HG03025 (cell line): Measurements from ENCODE around the gene INPP5J.

Experiments
- ATAC-seq: cut with Tn5 transposase; IDR thresholded peaks from one replicate; pipeline ENCODE4 v1.9.1; 2021; ENCODE audit warnings: mild to moderate bottlenecking, moderate library complexity; ENCODE audit not compliant: unreplicated experiment, low FRiP score

The INPP5J gene

GRCh38 chr22:31122196-31122531 lies 602 bp upstream of the INPP5J start:
- no peak for ATAC-seq

GRCh38 chr22:31123292-31123602 lies 481 bp downstream of the INPP5J start:
- ATAC-seq, result no peak

- no peak for ATAC-seq
Observed at GRCh38 chr22:31124290-31124689, 1.5 kb downstream of the INPP5J start.

- ATAC-seq, result no peak
Observed at GRCh38 chr22:31124811-31125465, 2.2 kb downstream of the INPP5J start.

- ATAC-seq, result no peak
Observed at GRCh38 chr22:31125521-31126117, 2.9 kb downstream of the INPP5J start.

- ATAC-seq, result no peak
Observed at GRCh38 chr22:31126128-31126868, 3.5 kb downstream of the INPP5J start.

- no peak for ATAC-seq
Observed at GRCh38 chr22:31126869-31127175, 4.1 kb downstream of the INPP5J start.

- no peak for ATAC-seq
Observed at GRCh38 chr22:31127181-31127772, 4.5 kb downstream of the INPP5J start.

- ATAC-seq, result no peak
Observed at GRCh38 chr22:31128156-31128555, 5.4 kb downstream of the INPP5J start.

- no peak for ATAC-seq
Observed at GRCh38 chr22:31130873-31131272, 8.1 kb downstream of the INPP5J start.

- ATAC-seq, result no peak
Observed at GRCh38 chr22:31133911-31134310, 11.1 kb downstream of the INPP5J start.

- no peak for ATAC-seq
Observed at GRCh38 chr22:31134688-31135087, 11.9 kb downstream of the INPP5J start.

GRCh38 chr22:31135706-31136105 lies 12.9 kb downstream of the INPP5J start:
- no peak for ATAC-seq

- no peak for ATAC-seq
Observed at GRCh38 chr22:31136155-31136554, 13.4 kb downstream of the INPP5J start.

- no peak for ATAC-seq
Observed at GRCh38 chr22:31136711-31137110, 13.9 kb downstream of the INPP5J start.

- ATAC-seq, result no peak
Observed at GRCh38 chr22:31137721-31138120, 15.0 kb downstream of the INPP5J start.

- ATAC-seq, result no peak
Observed at GRCh38 chr22:31138126-31138525, 15.4 kb downstream of the INPP5J start.

GRCh38 chr22:31139066-31139465 lies 16.3 kb downstream of the INPP5J start:
- no peak for ATAC-seq

- no peak for ATAC-seq
Observed at GRCh38 chr22:31139866-31140716, 17.3 kb downstream of the INPP5J start, which contains the start of gene PLA2G3. PLA2G3 (minus strand) TSS chr22:31140508; CDS start chr22:31140354, 154 bp downstream.

GRCh38 chr22:31140746-31141145 lies 18.0 kb downstream of the INPP5J start:
- ATAC-seq, result no peak

- no peak for ATAC-seq
Observed at GRCh38 chr22:31141551-31141950, 18.8 kb downstream of the INPP5J start.
